ENCODE results near the gene NEUROG1.
A peak's percentile ranks its signal among the peaks of the same experiment; 100 is the strongest.

Gene NEUROG1, protein sequence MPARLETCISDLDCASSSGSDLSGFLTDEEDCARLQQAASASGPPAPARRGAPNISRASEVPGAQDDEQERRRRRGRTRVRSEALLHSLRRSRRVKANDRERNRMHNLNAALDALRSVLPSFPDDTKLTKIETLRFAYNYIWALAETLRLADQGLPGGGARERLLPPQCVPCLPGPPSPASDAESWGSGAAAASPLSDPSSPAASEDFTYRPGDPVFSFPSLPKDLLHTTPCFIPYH

DNA sequence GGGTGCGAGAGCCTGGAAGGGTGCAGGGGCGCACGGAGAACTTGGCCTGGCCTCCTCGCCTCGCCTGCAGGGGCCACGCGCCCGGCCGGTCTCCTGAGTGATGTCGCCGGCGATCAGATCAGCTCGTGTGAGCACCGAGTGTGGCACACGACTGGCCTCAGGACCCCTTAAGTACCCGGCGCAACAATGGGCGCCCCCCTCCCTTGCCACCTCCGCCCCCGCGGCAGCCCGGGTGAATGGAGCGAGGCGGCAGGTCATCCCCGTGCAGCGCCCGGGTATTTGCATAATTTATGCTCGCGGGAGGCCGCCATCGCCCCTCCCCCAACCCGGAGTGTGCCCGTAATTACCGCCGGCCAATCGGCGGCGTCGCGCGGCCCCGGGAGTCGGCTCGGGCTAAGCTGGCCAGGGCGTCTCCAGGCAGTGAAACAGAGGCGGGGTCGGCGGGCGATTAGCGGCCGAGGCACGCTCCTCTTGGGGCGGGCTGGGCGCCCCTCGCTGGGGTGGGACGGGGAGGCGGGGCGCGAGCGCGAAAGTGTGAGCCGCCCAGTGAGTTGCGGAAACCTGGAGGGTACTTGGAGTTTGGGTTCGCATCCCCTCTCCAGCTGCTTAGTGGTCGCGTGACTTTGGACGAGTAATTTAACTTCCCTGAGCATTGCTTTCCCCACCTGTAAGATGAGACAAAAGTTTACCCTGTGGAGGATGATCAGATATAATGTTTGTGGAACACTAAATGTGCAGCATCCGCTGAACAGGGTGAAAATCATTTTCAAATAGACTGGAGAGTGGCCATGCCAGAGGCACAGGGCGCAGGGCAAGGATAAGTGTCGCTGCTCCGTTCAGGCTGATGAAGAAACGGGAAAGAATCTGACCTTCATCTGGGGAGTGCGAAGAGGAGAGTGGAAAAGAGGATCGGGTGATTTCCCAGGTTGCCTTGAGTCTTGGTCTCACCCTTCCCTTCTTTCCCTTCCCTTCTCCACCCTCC, at the start of gene NEUROG1:
Gene NEUROG1, minus strand, starts transcription at position 145 of the 982 bp plus-strand sequence. CDS start 274 bp downstream, outside the sequence.
- DNase-seq: no peak

DNA sequence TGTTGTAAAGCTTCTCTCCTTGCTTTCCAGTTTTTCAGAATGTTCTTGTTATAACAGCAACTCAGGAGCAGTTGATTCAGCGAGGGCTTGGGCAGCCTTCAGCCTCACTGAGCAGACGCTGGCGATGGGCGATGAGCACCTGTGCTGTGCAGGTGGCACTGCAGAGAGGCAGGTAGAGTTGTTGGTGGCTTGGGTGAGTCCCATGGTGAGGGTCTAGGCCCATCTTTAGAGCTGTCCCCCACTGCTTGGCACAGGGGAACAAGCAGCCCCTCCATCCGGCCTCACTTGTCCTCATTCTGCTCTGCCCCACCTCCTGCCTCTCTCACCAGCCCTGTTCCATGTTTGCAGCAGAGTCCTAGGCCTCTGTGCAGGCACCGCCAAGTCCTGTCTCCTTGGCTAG, 49.2 kb upstream of the NEUROG1 start:
- DNase-seq: no peak

DNA sequence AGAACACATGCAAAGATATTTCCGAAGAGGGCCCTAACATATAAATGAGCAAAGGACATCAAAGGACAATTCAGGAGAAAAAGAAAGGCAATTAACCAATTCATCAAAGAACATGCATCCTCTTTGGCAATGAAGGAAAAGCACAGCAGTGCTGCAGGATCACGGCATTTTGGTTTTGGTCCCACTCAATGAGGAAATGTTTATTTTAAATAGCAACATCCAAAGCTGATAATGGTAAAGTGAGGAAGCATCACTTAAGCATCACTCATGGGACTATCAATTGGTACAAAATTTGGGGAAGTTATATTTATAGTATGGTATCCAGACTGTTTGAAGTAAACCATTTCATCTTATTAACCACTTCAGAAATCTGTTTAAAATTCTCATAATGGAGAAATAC, 48.5 kb upstream of the NEUROG1 start:
- DNase-seq: no peak

DNA sequence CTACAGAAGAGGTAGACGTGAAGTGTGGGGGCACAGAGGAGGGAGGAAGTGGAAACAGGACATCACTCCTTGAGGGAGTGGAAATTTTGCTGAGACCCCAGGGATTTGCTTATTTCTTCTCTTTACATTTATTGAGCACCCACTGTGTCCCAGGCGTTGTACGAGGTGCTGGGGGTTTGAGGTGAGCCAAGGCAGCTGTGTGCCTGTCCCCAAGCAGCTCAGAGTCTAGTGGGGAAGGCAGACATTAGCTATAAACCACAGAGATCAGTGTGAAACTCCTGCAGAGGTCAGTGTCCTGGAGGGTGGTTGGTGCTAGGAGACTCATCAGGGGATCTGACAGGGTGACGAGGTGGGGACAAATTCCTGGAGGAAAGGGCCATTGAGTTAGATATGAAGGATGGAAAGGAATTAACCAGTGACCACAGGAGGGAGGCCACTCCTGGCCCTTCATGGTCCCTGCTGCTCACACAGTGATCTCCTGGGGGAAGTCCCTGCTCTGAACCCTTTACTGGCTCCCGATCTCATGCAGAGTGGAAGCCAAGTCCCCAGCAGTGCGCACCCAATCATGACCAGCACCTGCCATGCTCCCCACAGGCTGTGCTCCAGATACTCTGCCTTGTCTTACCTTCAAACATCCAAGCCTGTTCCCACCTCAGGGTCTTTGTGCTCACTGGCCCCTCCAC, 46.5 kb upstream of the NEUROG1 start:
- no peak for DNase-seq

DNA sequence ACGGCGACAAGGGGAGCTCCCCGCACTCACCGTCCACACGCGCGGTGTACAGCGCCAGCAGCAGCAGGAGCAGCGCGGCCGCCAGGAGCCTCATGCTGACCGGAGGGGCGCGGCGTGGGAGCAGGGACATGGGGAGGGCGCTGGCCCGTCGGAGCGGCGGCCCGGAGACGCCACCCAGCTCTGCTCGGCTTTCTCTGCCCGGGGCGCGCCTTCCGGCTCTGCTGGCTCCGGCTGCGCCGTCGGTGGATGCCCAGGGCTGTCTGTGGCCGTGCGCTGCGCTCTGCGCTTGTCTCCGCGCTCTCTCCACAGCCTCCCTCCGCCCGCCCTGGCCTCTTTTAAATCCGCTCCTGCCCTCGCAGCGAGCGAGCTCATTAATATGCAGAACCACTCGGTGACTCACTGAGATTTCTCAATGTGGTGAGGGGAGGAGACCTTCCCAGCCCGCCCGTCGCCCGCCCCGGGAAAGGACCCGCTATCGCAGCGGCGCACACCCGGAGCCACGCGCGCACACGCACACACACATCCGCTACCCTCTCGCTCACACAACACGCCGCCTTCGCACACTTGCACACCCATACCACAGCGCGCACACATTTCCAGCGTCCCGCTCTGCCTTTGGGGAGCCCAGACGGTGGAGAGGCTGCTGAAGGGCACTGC, 43.0 kb upstream of the NEUROG1 start, which contains the start of gene CXCL14:
Gene CXCL14, minus strand, starts transcription at position 307 of the 657 bp plus-strand sequence. Its CDS starts 213 bp downstream, at position 94.
- no peak for DNase-seq

DNA sequence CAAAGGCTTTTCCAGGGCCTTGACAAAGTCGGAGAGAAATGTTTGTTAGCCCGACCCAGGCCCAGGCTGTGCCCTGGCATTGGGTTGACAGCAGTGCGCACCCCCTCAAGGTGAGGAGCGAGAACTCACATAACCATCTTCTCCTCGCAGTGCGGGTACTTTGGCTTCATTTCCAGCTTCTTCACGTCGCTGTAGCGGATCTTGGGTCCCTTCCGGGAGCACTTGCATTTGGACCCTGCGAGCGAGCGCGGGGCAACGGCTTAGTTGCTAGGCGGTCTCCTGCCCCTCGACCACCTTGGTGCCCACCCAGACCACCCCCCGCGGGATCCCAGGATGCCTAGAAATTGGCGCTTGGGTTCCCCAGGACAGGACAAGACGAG, 42.5 kb upstream of the NEUROG1 start:
- no peak for DNase-seq

DNA sequence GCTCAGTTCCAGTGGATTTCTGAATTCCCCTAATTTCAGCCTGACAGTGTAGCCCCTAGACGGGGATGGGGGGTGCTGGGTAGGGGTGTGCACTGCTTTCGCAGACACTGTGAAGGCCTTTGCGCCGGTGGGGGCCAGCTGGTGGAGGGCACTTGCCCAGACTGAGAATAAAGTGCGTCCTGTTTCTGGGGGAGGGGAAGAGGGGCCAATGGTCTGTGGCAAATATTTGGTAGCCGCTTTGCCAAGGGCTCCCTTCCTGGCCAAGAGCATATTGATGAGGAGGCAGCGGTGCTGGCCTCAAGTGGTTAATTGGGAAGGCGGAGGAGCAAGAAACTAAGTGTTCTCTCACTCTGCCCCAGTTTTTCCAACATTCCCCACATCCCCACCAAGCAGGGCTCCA, 41.7 kb upstream of the NEUROG1 start:
- no peak for DNase-seq

DNA sequence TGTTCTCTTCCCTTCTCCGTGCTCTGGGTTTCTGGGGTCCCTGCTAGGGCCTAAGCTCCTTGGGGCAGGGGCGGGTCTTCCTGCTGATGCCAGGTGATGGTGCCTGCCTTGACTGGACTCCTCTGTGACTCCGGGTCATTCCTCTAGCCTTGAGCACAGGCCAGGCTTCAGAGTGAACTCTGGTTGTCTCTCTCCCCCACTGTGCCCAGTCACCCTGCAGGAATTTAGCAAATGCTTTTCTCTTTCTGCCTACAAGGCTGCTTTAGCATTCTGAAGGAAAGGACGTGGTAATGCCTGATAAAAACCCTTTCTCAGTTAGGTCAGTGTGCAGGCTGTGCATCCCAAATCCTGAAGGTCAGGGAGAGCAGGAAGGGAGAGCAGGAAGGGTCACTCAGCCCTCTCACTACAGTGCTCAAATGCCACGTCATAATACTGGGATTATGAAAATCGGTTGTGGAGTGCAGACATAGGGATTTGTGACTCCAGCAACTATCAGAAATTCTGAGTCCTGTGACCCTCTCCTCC, 40.4 kb upstream of the NEUROG1 start:
- DNase-seq: no peak

DNA sequence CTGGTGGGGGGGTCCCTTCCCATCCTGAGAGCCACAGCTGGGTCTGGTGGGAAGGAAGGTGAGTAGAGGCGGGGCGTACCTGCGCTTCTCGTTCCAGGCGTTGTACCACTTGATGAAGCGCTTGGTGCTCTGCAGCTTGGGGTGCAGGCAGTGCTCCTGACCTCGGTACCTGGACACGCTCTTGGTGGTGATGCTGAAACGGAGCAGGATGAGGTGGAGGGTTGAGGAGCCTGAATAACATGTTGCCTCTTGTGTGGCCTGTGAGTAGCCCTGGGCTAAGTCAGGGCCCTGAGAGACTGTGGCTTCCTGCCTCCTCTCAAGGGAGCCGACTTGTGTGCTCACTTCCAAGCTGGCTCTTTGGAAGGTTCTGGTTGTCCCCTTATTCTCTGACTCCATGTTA, 38.7 kb upstream of the NEUROG1 start:
- DNase-seq: no peak

DNA sequence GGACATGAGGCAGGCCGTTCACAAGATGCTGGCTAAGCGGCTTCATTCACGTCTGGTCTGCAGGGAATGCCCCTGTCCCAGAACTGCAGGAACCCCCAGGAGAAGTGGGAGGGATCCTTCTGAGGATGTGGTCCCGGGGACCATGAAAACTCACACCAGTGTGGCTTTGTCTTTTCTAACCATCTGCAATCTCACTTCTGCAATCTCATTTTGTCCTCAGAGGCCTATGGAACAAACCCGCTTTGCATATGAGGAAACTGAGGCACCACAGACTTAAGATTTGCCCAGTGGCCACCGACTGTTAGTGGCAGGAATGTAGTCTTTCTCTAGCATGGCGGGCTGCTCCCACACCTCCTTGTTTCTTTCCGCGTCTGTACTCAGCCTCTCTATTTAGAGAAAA, 36.1 kb upstream of the NEUROG1 start:
- no peak for DNase-seq

DNA sequence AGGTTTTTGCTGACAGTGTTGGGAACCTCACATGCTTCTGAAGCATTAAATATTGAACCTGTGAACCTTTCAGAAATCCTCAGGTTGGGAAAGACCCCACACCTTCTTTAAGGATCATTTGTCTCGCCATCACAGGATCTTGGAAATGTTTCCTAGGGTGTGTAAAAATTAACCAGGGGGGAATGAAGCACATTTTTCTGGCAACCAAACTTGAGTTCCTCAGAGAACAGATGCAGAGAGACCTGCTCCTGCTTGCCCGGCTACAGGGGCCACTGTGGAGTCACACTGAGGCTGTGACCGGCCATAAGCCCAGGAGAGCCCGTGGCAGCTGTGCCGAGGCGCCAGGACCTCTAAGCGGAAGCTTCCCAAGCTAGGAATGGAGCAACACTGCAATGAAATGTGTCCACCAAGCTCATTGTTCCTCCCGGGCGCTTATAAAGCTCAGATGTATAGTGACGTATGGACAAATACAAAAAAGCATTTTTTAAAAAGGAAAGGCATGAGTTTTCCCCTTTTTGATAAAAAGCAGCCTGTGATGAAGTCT, 35.4 kb upstream of the NEUROG1 start:
- DNase-seq: no peak

DNA sequence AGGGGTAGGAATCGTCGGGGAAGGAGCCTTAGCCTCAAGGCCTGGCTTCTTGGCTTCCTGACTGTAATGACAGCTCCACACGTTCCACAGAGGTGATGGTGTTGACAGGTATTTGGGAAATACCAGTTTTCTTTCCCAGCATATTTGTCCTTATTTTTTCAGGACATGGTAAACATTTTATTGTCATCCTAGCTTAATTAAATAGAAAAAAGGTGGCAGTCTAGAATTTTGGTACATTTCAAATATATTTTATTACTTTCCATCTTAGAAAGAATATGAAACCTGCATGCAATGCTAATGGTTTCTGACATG, 34.6 kb upstream of the NEUROG1 start:
- DNase-seq: no peak

DNA sequence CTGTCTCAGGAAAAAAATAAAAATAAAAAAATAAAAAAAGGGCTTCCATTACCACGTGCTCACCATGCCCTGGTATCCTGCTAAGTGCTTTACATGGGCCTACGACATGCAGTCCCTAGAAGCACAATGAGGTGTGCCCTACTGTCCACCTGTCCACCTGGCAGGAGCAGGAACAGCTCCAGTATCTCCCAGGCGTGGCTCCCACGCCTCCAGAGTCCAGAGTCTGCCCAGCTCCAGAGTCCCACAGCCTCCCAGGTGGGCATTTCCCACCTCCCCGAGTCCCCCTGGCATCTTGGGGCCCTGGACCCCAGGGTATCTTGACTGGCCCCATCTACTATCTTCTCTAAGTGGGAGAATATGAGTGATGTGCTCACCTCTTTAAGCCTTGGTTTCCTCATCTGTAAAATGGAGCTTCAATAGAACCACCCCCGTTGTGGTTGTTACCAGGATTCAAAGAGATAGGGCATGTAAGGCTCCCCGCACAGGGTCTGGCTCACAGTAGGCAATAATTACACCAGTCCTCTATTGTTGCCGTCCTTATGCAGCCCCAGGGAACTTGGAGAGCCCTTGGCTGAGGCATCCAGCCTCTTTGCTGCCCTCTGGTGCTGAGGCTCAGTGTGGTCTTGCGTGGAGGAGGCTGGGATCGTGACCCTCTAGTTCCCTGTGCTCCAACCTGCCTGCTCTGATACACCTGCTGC, 34.1 kb upstream of the NEUROG1 start:
- DNase-seq: no peak

DNA sequence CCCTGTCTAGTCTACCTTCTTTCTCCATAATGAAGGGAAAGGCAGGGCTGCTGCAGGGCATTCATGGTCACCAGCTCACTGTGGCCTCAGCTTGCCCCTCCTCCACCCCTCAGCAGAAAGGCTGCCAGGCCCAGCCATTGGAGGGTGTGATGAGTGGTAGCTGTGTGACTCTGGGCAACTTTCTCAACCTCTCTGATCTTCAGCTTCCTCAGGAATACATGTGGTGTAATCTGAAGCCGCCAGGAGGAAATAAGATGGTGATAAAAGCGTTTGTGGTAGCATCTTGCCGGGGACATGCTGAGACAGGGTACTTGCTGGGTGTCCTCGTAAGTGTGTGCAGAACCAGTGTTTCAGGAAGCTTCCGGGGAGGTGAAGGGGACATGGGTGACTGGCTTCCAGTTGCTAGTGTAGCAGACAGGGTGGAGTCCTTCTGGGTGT, 33.2 kb upstream of the NEUROG1 start:
- DNase-seq: no peak

DNA sequence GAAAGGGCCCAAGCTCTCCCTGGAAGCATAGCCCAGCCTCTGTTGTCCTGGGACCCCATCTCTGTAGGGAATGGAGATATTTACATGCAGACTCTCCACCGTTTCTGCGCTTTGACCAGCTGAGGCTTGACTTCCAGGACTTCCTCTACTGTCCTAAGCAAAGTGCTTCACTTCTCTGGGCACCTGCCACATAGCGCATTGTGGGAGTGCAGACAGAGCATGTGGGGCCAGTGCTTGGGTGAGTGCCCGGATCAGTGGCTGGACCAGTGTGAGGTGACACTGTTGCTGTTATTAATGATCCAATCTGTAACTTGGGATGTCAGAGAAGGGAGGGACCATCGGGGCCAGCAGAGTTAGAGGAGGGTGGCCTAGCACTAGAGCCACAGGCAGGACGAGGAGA, 32.5 kb upstream of the NEUROG1 start:
- no peak for DNase-seq

DNA sequence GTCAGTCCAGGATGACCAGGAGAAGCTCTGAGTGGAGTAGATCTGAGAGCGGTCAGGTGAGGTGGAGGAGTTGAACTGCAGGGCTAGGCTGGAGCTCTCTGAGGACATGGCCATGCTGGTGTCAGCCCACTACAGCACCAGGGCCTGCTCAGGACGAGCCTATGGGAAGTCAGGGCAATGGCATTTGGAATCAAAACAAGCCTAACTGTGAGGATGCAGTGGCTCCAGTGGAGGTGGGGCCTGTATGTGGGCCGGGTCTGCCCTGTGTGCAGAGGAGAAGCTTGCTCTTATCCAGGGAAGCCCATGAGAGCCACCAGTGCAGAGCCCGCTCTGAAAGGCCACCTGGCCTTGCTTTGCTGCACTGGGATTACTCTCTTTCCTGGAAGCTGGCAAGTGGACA, 31.9 kb upstream of the NEUROG1 start:
- DNase-seq: no peak

DNA sequence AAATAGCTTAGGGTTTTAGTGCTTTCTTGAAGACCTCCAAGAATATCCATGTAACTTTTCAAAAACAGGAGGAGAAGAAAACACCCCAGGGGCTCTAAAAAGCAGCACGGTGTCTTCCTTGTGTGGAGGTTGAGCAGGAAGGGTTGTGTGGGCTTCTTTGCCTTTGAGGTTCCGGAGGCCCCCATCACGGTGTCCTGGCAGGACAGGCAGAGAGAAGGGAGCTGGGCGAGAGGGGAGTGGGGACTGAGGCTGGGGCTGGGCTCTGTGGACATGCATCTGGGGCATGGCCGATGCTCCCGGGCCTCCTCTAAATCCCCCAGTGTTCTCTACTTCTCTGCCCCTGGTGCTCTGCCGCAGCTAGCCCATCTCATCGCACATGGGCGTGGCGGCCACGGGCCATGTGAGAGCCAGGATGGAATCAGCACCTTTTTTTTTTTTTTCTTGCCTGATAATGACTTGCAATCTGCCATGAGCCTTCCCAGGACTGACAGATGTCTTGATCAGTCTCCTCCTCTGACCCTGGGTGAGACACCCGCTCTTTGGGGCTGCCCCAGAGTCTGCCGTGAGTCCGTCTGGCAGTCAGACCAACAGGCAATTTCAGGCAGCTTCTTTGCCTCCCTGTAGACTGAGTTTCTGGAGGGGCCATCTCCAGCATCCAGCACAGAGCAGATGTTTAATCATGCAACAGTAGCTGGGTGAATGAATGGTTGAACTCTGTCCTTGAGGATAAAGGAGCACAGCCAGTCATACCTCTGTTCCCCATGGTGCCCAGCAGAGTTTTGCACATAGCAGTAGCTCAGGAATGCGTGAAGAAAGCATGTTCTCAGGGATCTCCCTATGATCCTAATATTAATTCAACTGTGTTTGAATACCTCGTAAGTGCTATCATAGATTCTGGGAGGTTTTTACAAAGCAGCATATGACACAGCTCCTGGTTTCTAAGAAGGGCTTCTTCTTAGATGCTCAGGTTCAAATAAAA, 30.9 kb upstream of the NEUROG1 start:
- no peak for DNase-seq

DNA sequence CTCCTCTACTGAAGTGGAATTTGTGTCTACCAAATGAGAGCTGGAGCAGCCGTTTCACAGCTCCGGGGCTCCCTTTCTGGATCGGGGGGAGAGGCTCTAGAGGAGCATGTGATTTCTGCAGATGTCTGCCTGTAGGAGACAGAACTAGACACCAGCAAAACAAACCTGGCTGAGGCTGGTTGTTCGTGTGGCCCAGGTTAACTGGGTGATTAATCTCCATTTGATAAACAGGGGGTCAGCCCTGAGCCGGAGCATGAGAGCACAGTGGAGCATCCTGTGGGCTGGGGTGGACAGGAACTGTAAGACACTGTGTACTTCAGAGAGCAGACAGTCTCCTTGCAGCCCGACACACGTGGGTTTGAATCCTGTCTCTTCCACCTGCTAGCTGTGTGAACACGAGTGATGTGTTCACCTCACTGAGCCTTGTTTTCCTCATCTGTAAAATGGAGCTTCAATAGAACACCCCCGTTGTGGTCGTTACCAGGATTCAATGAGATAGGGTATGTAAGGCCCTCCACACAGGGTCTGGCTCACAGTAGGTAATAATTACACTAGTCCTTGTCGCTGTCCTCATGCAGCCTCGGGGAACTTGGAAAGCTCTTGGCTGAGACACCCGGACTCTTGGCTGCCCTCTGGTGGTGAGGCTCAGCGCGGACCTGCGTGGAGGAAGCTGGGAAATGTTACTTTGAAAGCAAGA, 30.1 kb upstream of the NEUROG1 start:
- DNase-seq: peak; percentile 58

DNA sequence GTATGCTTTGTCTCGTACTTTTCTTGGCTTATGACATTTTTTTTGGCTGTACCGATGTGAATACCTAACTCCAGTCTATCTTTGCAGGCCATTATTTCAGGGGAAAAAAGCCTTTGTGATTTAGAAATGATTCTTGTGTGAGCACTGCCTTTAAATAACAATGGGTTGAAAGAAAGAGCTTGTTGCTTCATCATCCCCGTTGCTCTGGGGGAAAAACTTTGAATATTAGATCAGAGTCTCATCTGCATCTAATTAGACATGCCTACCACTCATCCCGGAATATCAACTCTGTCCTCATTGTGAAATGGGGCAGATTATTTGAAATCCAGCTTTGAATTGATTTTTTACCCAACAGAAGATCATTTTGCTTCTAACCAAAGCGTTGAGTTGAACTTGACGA, 29.5 kb upstream of the NEUROG1 start:
- no peak for DNase-seq

DNA sequence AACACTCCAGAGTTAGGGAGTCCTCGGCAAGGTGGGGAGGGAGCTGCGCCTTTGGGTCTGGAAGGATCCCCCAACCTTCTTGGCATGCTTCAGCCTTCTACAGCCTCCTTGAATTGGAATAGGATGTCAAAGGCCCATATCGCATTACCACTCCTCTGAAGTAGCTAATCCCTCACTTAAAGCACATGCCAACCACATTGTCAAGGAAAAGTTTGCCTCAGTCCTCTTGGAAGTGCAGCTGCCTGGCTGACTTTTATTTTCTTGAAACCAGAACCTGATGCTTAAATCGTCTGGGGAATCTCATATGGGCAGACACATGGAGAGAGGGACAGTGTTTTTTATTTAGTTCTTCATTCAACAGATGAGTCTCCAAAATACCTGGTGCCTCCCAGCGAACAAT, 28.6 kb upstream of the NEUROG1 start:
- DNase-seq: no peak

All from CD4-positive, alpha-beta T cell treated with Interleukin-17A for 1 hour (primary cell).